MCF 10A (cell line): ENCODE measurements around the gene SLC25A42. TPM values are rescaled to one million over a fixed set of nuclear protein-coding genes. Genes with fewer than 3 reads are reported as not detected.

Experiments
- BruUV-seq: library from RNA; stranded (reverse); fragments of 400-500 nt; replicated peaks from 2 replicates; lab custom pipeline; 2021; lab: Mats Ljungman, UMichigan
- CTCF ChIA-PET: fragments of 300-600 bp; sonication (Branson Sonifier 250); formaldehyde crosslinking; extraction: SDS; loops from one replicate; lab custom pipeline; 2021; ENCODE audit warnings: antibody characterized with exemption, inconsistent platforms; lab: Yijun Ruan, JAX
- POLR2A ChIA-PET: fragments of 300-600, 350-650 bp; sonication (Branson Sonifier 250); formaldehyde crosslinking; extraction: SDS; loops from one replicate; lab custom pipeline; 2020; ENCODE audit warnings: antibody characterized with exemption, inconsistent platforms; lab: Yijun Ruan, JAX
- DNase-seq: peaks from one replicate; pipeline ENCODE4 v3.0.0-alpha.2; 2018; ENCODE audit not compliant: unreplicated experiment
- H3K27ac Mint-ChIP-seq: one replicate; pipeline ENCODE4 v1.8.0; 2022; ENCODE audit warnings: mild to moderate bottlenecking, low read depth, mixed read lengths; ENCODE audit not compliant: unreplicated experiment
- H3K27me3 Mint-ChIP-seq: one replicate; pipeline ENCODE4 v1.8.0; 2022; ENCODE audit warnings: mixed read lengths; ENCODE audit not compliant: insufficient read depth, unreplicated experiment
- H3K36me3 Mint-ChIP-seq: one replicate; pipeline ENCODE4 v1.8.0; 2022; ENCODE audit warnings: mild to moderate bottlenecking, moderate library complexity, mixed read lengths; ENCODE audit not compliant: insufficient read depth, unreplicated experiment
- H3K4me1 Mint-ChIP-seq: one replicate; pipeline ENCODE4 v1.8.0; 2022; ENCODE audit warnings: mixed read lengths; ENCODE audit not compliant: insufficient read depth, unreplicated experiment
- H3K4me3 Mint-ChIP-seq: one replicate; pipeline ENCODE4 v1.8.0; 2022; ENCODE audit warnings: mild to moderate bottlenecking, moderate library complexity, mixed read lengths; ENCODE audit not compliant: unreplicated experiment
- H3K9me3 Mint-ChIP-seq: one replicate; pipeline ENCODE4 v1.8.0; 2022; ENCODE audit warnings: mixed read lengths; ENCODE audit not compliant: unreplicated experiment
- intact Hi-C: fragments of 100-400 bp; cut with micrococcal nuclease; formaldehyde crosslinking; loops from 2 replicates; pipeline ENCODE4 v1.14.1; 2022
- total RNA-seq: library from RNA; stranded (reverse); gene quantifications from 2 replicates; pipeline ENCODE4 v1.2.3, GENCODE V29; 2022
- TF ChIP-seq, protein P1 (sequence below): fragments of 200-600 bp; IDR thresholded peaks from one replicate; pipeline ENCODE4 v1.8.0; 2022; ENCODE audit warnings: antibody characterized with exemption, mild to moderate bottlenecking; ENCODE audit not compliant: unreplicated experiment

Gene SLC25A42
- total RNA-seq, 1 experiment from 2014 or later = 3.1 TPM

DNA sequence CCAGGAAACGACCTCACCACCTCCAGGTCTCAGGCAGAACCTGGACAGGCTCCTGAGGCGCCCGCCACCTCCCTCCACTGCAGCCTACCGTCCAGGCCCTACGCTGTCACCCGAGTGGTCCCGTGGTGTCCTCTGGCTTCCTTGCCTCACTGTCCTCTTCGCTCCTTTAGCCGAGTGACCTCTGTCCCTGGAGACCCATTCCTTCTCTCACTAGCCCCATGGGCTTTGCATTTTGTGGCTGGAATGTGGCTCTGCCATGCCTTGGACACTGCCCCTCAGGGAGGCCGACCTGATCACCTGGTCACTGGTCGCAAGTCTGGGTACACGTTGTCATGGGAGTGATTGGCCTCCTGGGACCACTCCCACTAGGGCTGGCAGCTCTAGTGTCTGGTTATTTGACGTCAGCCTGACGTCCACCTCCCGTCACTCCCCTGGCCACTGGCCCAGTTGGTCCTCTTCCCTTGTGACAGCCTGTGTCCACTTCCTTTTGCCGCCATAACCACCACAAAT lies 17.9 kb downstream of the SLC25A42 start:
- intact Hi-C loops = no loop called here
- H3K4me3 Mint-ChIP-seq = no peak overlapping the region
- no peaks in the 10 kb centered on the region for H3K27me3 Mint-ChIP-seq
- no peak for DNase-seq
- H3K27ac Mint-ChIP-seq = no peak overlapping the region
- no peaks in the 10 kb centered on the region for H3K36me3 Mint-ChIP-seq
- TF ChIP-seq, protein P1, sequence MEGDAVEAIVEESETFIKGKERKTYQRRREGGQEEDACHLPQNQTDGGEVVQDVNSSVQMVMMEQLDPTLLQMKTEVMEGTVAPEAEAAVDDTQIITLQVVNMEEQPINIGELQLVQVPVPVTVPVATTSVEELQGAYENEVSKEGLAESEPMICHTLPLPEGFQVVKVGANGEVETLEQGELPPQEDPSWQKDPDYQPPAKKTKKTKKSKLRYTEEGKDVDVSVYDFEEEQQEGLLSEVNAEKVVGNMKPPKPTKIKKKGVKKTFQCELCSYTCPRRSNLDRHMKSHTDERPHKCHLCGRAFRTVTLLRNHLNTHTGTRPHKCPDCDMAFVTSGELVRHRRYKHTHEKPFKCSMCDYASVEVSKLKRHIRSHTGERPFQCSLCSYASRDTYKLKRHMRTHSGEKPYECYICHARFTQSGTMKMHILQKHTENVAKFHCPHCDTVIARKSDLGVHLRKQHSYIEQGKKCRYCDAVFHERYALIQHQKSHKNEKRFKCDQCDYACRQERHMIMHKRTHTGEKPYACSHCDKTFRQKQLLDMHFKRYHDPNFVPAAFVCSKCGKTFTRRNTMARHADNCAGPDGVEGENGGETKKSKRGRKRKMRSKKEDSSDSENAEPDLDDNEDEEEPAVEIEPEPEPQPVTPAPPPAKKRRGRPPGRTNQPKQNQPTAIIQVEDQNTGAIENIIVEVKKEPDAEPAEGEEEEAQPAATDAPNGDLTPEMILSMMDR = no peak
- ChIA-PET CTCF (no interaction called here), POLR2A (no interaction called here)
- no peaks in the 10 kb centered on the region for H3K9me3 Mint-ChIP-seq
- no peaks in the 10 kb centered on the region for H3K4me1 Mint-ChIP-seq
- BruUV-seq = no TSS peak

DNA sequence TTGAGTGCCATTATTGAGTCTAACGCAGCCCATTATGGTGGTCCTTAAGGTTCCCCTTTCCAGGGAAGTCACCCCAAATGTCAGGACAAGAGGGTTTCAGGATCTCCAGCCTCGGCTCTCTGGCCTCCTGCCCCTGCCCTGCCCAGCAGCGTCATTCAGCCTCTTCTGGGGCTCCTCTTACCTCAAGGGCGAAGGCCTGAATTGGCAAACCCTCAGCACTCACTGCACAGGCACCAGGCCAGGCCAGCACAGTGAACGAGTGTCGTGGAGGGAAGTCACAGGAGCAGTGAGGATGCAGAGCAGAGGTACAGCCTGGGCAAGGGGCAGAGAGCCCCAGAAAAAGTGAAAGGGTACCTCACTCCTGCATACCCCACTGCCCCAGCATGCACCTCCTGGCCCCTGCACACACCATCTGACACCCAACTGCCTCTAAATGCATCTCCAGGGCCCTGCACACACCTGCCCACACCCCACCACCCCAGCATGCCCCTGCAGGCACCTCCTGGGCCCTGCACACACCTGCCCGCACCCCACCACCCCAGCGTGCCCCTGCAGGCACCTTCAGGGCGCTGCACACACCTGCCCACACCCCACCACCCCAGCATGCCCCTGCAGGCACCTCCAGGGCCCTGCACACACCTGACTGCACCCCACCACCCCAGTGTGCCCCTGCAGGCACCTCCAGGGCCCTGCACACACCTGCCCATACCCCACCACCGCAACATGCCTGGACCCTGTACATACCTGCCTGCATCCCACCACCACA lies 19.8 kb downstream of the SLC25A42 start:
- H3K36me3 Mint-ChIP-seq = no peaks in the 10 kb centered on the region
- no peak overlapping the region for H3K4me3 Mint-ChIP-seq
- ChIA-PET POLR2A (no interaction called here), CTCF (no interaction called here)
- intact Hi-C loops = no loop called here
- H3K9me3 Mint-ChIP-seq = no peaks in the 10 kb centered on the region
- H3K27me3 Mint-ChIP-seq = no peaks in the 10 kb centered on the region
- H3K4me1 Mint-ChIP-seq = no peaks in the 10 kb centered on the region
- no peak for DNase-seq
- TF ChIP-seq, protein P1 = no peak
- no peak overlapping the region for H3K27ac Mint-ChIP-seq
- no TSS peak for BruUV-seq

DNA sequence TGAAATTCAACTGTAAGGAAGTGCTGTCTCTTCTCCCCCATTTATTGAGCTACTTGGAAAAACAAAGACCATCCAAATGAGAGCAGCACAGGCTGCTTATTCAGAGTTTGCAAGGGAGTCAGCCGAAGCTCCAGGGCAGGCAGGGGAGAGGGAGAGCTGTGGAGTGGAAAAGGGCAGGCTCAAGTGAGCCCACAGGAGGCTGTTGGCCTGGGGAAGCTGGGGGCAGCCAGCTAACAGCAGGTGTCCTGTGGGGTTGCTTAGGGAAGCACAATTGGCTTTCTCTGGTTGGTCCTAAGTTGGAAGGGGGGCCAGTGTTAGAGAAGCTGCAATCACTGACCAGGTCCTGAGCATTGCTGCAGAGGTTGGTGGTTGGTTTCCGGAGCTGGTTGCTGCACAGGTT lies 23.9 kb downstream of the SLC25A42 start:
- DNase-seq = no peak
- H3K4me3 Mint-ChIP-seq = no peak overlapping the region
- no peaks in the 10 kb centered on the region for H3K36me3 Mint-ChIP-seq
- POLR2A ChIA-PET = no interaction called here
- no peaks in the 10 kb centered on the region for H3K9me3 Mint-ChIP-seq
- no peak overlapping the region for H3K27ac Mint-ChIP-seq
- BruUV-seq = no TSS peak
- no peaks in the 10 kb centered on the region for H3K27me3 Mint-ChIP-seq
- CTCF ChIA-PET = interaction anchor here (0.6 kb wide), 1 partner anchor 143 kb away, joined by 5 read pairs; no protein-coding TSS in a partner anchor
- no peaks in the 10 kb centered on the region for H3K4me1 Mint-ChIP-seq
- TF ChIP-seq, protein P1 = no peak
- intact Hi-C loops = no loop called here

DNA sequence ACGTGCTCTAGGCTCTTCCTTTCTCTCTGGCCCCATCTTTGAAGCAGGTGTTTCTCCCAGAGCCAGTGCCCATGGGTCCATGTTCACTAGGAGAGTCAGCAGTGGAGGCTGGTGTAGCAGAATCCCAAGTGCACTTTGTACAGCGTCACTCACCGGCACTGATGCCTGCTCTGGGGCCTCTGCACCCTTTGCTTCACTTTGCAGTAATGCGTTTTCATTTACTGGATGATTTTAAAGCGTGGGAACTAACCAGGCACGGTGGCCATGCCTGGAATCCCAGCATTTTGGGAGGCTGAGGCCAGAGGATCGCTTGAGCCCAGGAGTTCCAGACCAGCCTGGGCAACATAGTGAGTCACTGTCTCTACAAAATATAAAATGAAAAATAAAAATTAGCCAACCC lies 30.7 kb downstream of the SLC25A42 start:
- H3K4me3 Mint-ChIP-seq = no peak overlapping the region
- H3K36me3 Mint-ChIP-seq = no peaks in the 10 kb centered on the region
- DNase-seq = no peak
- no peaks in the 10 kb centered on the region for H3K27me3 Mint-ChIP-seq
- H3K9me3 Mint-ChIP-seq = no peaks in the 10 kb centered on the region
- CTCF ChIA-PET = no interaction called here
- no peaks in the 10 kb centered on the region for H3K4me1 Mint-ChIP-seq
- POLR2A ChIA-PET = no interaction called here
- intact Hi-C loops = no loop called here
- no TSS peak for BruUV-seq
- H3K27ac Mint-ChIP-seq = no peak overlapping the region
- TF ChIP-seq, protein P1 = no peak
